HepG2 (cell line): ENCODE results near the gene MBOAT7. TPM values are rescaled to one million over a fixed set of nuclear protein-coding genes. Genes with fewer than 3 reads are reported as not detected.

ENCODE experiments used
- ATAC-seq: fragments of 200-7000 bp; cut with Tn5 transposase; 3 replicates; pipeline ENCODE4 v1.9.1; 2020; ENCODE audit warnings: mild to moderate bottlenecking, moderate library complexity
- BruUV-seq: library from RNA; stranded (reverse); fragments of 400-500 nt; replicated peaks from 2 replicates; lab custom pipeline; 2021; lab: Mats Ljungman, UMichigan
- CTCF ChIA-PET: fragments of 300-600 bp; formaldehyde crosslinking; extraction: SDS; loops from one replicate; lab custom pipeline; 2021; ENCODE audit warnings: low total read pairs, inconsistent platforms, low intra/inter-chr PET ratio; lab: Yijun Ruan, JAX
- POLR2A ChIA-PET: fragments of 350-600 bp; sonication (Branson Sonifier 250); formaldehyde crosslinking; loops from one replicate; lab custom pipeline; 2020; ENCODE audit warnings: antibody characterized with exemption, inconsistent platforms; lab: Yijun Ruan, JAX
- DNase-seq: peaks from one replicate; pipeline ENCODE4 v3.0.0-alpha.2; 2015; ENCODE audit warnings: low spot score
- FAIRE-seq: peaks from 3 replicates; lab custom pipeline; 2011; peaks lifted over from hg19 to GRCh38; lab: Jason Lieb, UNC
- H2AFZ ChIP-seq: one replicate; pipeline ENCODE4 v1.6.1; 2011; ENCODE audit warnings: low read length, inconsistent platforms
- H3K27ac ChIP-seq: fragments of 300-600 bp; 3 replicates; pipeline ENCODE4 v1.8.0; 2011; ENCODE audit warnings: mixed run types, mild to moderate bottlenecking, mixed read lengths, low read length, inconsistent platforms; ENCODE audit not compliant: insufficient read depth; ENCODE audit errors: extremely low read length
- H3K27me3 ChIP-seq, 2 experiments: fragments of 200-600 bp in 1 of 2; 2 replicates in 1 of 2; 3 replicates in 1 of 2; pipeline versions ENCODE4 v1.6.0 to v1.8.0; 2011; ENCODE audit warnings: low read length in 2 of 2, mild to moderate bottlenecking in 2 of 2, moderate library complexity in 2 of 2, inconsistent platforms in 1 of 2; ENCODE audit not compliant: insufficient read depth in 2 of 2, control insufficient read depth in 1 of 2
- H3K36me3 ChIP-seq, 2 experiments: fragments of 200-600 bp in 1 of 2; replicated peaks in 1 of 2; 2 replicates in 1 of 2; 3 replicates in 1 of 2; pipeline versions ENCODE4 v1.5.1 to v1.8.0; 2011; ENCODE audit warnings: low read length in 2 of 2, inconsistent platforms in 1 of 2; ENCODE audit not compliant: insufficient read depth in 2 of 2, control insufficient read depth in 1 of 2
- H3K4me1 ChIP-seq: 2 replicates; pipeline ENCODE4 v1.5.1; 2012; ENCODE audit warnings: low read length, inconsistent platforms; ENCODE audit not compliant: insufficient read depth
- H3K4me2 ChIP-seq: 2 replicates; pipeline ENCODE4 v1.6.0; 2011; ENCODE audit warnings: low read depth, low read length, inconsistent platforms
- H3K4me3 ChIP-seq, 3 experiments: fragments of 200-600 bp in 1 of 3; sonication (generic), shearing (Covaris generic) in 1 of 3; replicated peaks in 1 of 3; 2 replicates each; pipeline ENCODE4 v1.5.1; 2011 to 2016; ENCODE audit warnings: low read length in 3 of 3, inconsistent platforms in 2 of 3, low read depth in 2 of 3, mild to moderate bottlenecking in 2 of 3, control low read depth in 1 of 3, mixed read lengths in 1 of 3; ENCODE audit not compliant: insufficient read depth in 1 of 3
- H3K79me2 ChIP-seq: one replicate; pipeline ENCODE4 v1.6.1; 2011; ENCODE audit warnings: low read length, inconsistent platforms; ENCODE audit not compliant: insufficient read depth
- H3K9ac ChIP-seq: 2 replicates; pipeline ENCODE4 v1.6.0; 2011; ENCODE audit warnings: mild to moderate bottlenecking, low read depth, low read length, inconsistent platforms; ENCODE audit not compliant: insufficient read depth
- H3K9me3 ChIP-seq: 2 replicates; pipeline ENCODE4 v1.5.1; 2012; ENCODE audit warnings: mild to moderate bottlenecking, low read length
- H4K20me1 ChIP-seq: 2 replicates; pipeline ENCODE4 v1.6.0; 2011; ENCODE audit warnings: inconsistent platforms, mild to moderate bottlenecking, low read length, moderate library complexity; ENCODE audit not compliant: insufficient read depth
- AGO1 ChIP-seq: fragments of 200-400 bp; formaldehyde crosslinking; IDR thresholded peaks from 2 replicates; pipeline ENCODE4 v1.6.1; 2017; ENCODE audit warnings: mild to moderate bottlenecking, low read depth, low read length, moderate library complexity; ENCODE audit not compliant: poor library complexity, severe bottlenecking
- FIP1L1 ChIP-seq: fragments of 200-400 bp; formaldehyde crosslinking; IDR thresholded peaks from 2 replicates; pipeline ENCODE4 v1.6.1; 2018; ENCODE audit warnings: low read depth, mild to moderate bottlenecking, low read length, moderate library complexity, borderline replicate concordance; ENCODE audit not compliant: insufficient read depth
- GABPA ChIP-seq, 2 experiments: IDR thresholded peaks; 2 replicates each; pipeline ENCODE4 v1.6.1; 2011 to 2016; ENCODE audit warnings: low read depth in 2 of 2, low read length in 1 of 2, missing biosample characterization in 1 of 2, missing genetic modification characterization in 1 of 2
- KDM2A ChIP-seq: sonication (generic); formaldehyde crosslinking; IDR thresholded peaks from 2 replicates; pipeline ENCODE4 v1.4.0; 2020; ENCODE audit warnings: low read depth, missing genetic modification reagents, borderline replicate concordance
- NCOR1 ChIP-seq: fragments of 200-600 bp; sonication (generic); IDR thresholded peaks from 2 replicates; pipeline ENCODE4 v1.7.0; 2017; ENCODE audit warnings: antibody characterized with exemption, low read length, borderline replicate concordance
- NR2C2 ChIP-seq: sonication (generic); formaldehyde crosslinking; IDR thresholded peaks from 2 replicates; pipeline ENCODE4 v1.4.0; 2020; ENCODE audit warnings: missing genetic modification reagents, mild to moderate bottlenecking, moderate library complexity, borderline replicate concordance
- RNF2 ChIP-seq: fragments of 450-650 bp; conservative IDR thresholded peaks from 2 replicates; pipeline ENCODE4 v1.6.1; 2016; ENCODE audit warnings: low read depth
- SP2 ChIP-seq: sonication (generic); formaldehyde crosslinking; IDR thresholded peaks from 2 replicates; pipeline ENCODE4 v1.5.1; 2020; ENCODE audit warnings: mild to moderate bottlenecking, missing genetic modification reagents
- THAP11 ChIP-seq: IDR thresholded peaks from 2 replicates; pipeline ENCODE4 v1.6.1; 2016; ENCODE audit warnings: missing biosample characterization, missing genetic modification reagents
- ZEB1 ChIP-seq: IDR thresholded peaks from 2 replicates; pipeline ENCODE4 v1.6.1; 2012; ENCODE audit warnings: mild to moderate bottlenecking, low read depth, inconsistent platforms; ENCODE audit not compliant: insufficient replicate concordance
- ZNF143 ChIP-seq: sonication (generic); formaldehyde crosslinking; IDR thresholded peaks from 2 replicates; pipeline ENCODE4 v1.4.0; 2020; ENCODE audit warnings: missing genetic modification reagents
- ZNF180 ChIP-seq: sonication (generic); formaldehyde crosslinking; IDR thresholded peaks from 2 replicates; pipeline ENCODE4 v1.4.0; 2020; ENCODE audit warnings: low read depth, missing genetic modification reagents, borderline replicate concordance
- ZNF687 ChIP-seq: sonication (generic); formaldehyde crosslinking; IDR thresholded peaks from 2 replicates; pipeline ENCODE4 v1.5.1; 2020; ENCODE audit warnings: mild to moderate bottlenecking, missing genetic modification reagents, moderate library complexity
- ZNF691 ChIP-seq: sonication (generic); formaldehyde crosslinking; IDR thresholded peaks from 2 replicates; pipeline ENCODE4 v1.4.0; 2020; ENCODE audit warnings: missing genetic modification reagents, low read depth, mild to moderate bottlenecking, borderline replicate concordance
- ZNF770 ChIP-seq: sonication (generic); formaldehyde crosslinking; IDR thresholded peaks from 2 replicates; pipeline ENCODE4 v1.5.0; 2020; ENCODE audit warnings: mild to moderate bottlenecking, missing genetic modification reagents
- WGBS: methylation state at CpG from one replicate; pipeline ENCODE4 v1.1.6; 2017; ENCODE audit warnings: low lambda C conversion rate; 5-methylcytosine and 5-hydroxymethylcytosine counted together
- in situ Hi-C: cut with HindIII; loops from 2 replicates; pipeline ENCODE4 v1.10.0; 2017; ENCODE audit warnings: low pct_unique_long_range_greater_than_20kb; ENCODE audit not compliant: extremely low pct_ligation_motif_present
- intact Hi-C: fragments of 100-400 bp; cut with micrococcal nuclease; formaldehyde crosslinking; loops from one replicate; pipeline ENCODE4 v1.10.0; 2022; ENCODE audit not compliant: unreplicated experiment
- polyA plus RNA-seq, 8 experiments: library from polyadenylated mRNA; depleted of rRNA in 3 of 8; stranded (reverse) in 7 of 8; unstranded in 1 of 8; fragments of >200 nt; fragmentation: Illumina TruSeq in 4 of 8; extraction: Trizol in 4 of 8; gene quantifications; 2 replicates each; pipeline versions ENCODE4 v1.2.1 to v1.2.3, GENCODE V29; 2011 to 2016; ENCODE audit warnings: low read depth in 4 of 8, missing spikeins in 1 of 8, mixed read lengths in 1 of 8; ENCODE audit not compliant: insufficient read depth in 1 of 8
- total RNA-seq, 5 experiments: library from RNA; depleted of rRNA; stranded (reverse); fragments of >200 nt; fragmentation: Illumina TruSeq; extraction: Trizol; gene quantifications; 2 replicates each; pipeline ENCODE4 v1.2.3, GENCODE V29; 2016; ENCODE audit warnings: low read depth in 1 of 5

MBOAT7 gene
- total and polyA plus RNA-seq, 2 of the 13 experiments (the other 11 are each of a cell fraction or from before 2014, with no cell fraction given) = 22.2 to 25.5 TPM

- ChIA-PET POLR2A (interaction anchor here (1.7 to 1.8 kb wide), 2 partner anchors 15 to 17 kb away, joined by 3 to 11 read pairs; partner anchors contain the start of gene MBOAT7), CTCF (no interaction called here)
- intact Hi-C loops (no loop called here), in situ Hi-C loops (no loop called here)
- 7% methylated on average over 7 of the region's 13 CpGs for WGBS
- Histone ChIP-seq H3K79me2 (no peaks in the 10 kb centered on the region), H3K4me3 (no peak within 1 kb of the TSS; a peak in 1 of 6 replicates), H3K9ac (no peak within 1 kb of the TSS), H3K27me3 (no peaks in the 10 kb centered on the region), H2AFZ (no peak within 1 kb of the TSS), H3K27ac (no peak within 1 kb of the TSS), H3K36me3 (no peaks in the 10 kb centered on the region; a peak in 1 of 5 replicates), H4K20me1 (no peaks in the 10 kb centered on the region), H3K4me1 (peaks cover 12% of the 10 kb centered on the region; the same call in 1 of the 2 replicates), H3K9me3 (no peaks in the 10 kb centered on the region), H3K4me2 (no peak within 1 kb of the TSS)
- ATAC-seq = peak; percentile 53
- no peak for FAIRE-seq
- no TSS peak for BruUV-seq
- DNase-seq = no peak
- TF ChIP-seq AGO1 (peak; percentile 87), ZNF687 (CRISPR knock-in tag) (peak; percentile 11; the same call in 1 of the 2 replicates), ZNF691 (CRISPR knock-in tag) (no peak), ZNF770 (CRISPR knock-in tag) (peak; percentile 56), KDM2A (CRISPR knock-in tag) (peak; percentile 83; the same call in 1 of the 2 replicates), SP2 (CRISPR knock-in tag) (no peak), FIP1L1 (0 out of 2 replicates have a peak, but pooled peaks have one; percentile 50), NR2C2 (CRISPR knock-in tag) (peak; percentile 79), NCOR1 (no peak), ZNF180 (CRISPR knock-in tag) (no peak), RNF2 (no peak), ZEB1 (peak; percentile 99), THAP11 (CRISPR knock-in tag) (peak; percentile 76), GABPA (IDR thresholded peaks at IDR 0.05; ENCODE audit: low read depth, low read length) (peak; percentile 54), GABPA (CRISPR knock-in tag; IDR thresholded peaks at IDR 0.05; ENCODE audit: low read depth) (peak; percentile 78), ZNF143 (CRISPR knock-in tag) (peak; percentile 76)
These were observed 16.7 kb downstream of the MBOAT7 start, which contains the start of gene TMC4 for GRCh38 chr19:54172471-54173358. Gene TMC4 (minus strand): TSS chr19:54173160. CDS start chr19:54173117, 43 bp downstream.
